ENCODE results near the gene ATP2B2.

ATP2B2 gene

DNA sequence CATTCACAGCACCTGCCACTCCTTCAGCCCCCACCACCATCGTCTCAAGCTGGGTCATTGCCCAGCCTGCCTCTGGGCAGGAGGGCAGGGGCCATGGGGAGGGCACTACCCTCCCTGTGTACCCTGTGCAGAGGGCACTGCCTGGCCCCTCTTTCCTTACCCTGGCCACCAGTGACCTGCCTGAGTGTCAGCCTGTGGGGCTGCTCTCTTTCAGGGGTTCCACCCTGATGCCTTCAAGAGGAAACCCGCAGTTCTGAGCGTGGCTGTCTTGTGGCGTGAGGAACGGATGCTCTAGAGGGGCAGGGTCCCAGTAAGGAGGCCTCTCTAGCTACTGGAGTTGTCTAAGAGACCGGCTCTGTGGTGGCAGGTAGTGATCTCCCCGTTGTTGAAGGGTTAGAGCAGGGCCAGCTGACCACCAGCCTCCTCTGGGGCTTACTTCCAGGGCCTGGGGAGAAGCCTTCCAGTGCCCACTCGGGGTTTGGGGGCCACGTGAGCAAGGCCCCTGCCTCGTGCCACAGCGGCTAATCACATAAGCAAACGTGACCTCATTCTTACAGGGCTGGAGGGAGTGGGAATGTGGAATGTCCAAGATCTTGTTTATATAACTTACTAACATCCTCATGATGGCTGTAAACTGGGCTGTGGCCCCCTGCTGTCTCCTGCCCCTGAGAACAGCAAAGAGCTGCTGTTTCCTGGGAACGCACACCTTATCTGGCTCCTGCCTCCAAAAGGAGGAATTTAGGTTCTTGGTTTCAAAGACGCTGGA lies 153.1 kb downstream of the ATP2B2 start:
- in situ Hi-C loops (cut with HindIII; ENCODE audit: low sequenced_read_pairs), result no loop called here

GRCh38 chr3:10351013-10351735 lies 154.2 kb downstream of the ATP2B2 start:
- in situ Hi-C loops (cut with HindIII; ENCODE audit: low sequenced_read_pairs), result no loop called here

- in situ Hi-C loops (cut with HindIII; ENCODE audit: low sequenced_read_pairs), result no loop called here
Observed at GRCh38 chr3:10350324-10350985, 154.9 kb downstream of the ATP2B2 start.

DNA sequence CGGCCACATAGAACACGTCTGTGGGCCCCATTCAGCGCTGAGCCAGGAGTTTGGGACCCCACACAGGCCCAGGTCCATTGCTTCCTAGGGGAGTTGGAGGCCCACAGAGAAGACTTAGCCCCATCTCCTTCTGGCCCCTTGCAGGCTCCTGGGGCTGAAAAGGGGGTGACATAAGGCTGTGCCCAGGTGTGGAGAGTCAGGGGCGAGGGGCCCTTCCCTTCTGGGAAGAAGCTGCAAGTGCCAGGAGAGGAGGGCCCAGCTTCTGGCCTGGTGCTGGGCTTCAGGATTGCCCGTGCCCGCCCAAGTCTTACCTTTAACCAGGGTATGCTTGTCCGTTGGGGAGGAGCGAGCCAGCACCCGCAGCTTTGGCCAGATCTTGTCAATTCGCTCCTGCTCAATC lies 155.6 kb downstream of the ATP2B2 start:
- in situ Hi-C loops (cut with HindIII; ENCODE audit: low sequenced_read_pairs), result no loop called here

DNA sequence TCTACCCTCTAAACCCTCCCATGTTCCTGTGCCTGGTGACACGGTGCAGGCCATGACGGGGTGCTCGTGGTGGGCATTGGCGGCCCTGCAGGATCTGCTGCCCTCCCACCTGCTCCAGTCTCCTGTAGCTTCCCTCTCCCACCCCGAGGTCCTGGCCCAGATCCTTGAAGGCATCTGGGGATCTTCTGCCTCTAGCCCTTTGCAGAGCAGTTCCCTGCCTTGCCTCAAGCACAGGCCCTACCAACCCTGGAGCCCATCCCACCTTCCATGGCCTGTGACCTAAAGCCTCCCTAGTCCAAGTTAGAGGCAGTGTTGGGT lies 157.0 kb downstream of the ATP2B2 start:
- in situ Hi-C loops (cut with HindIII; ENCODE audit: low sequenced_read_pairs), result no loop called here

DNA sequence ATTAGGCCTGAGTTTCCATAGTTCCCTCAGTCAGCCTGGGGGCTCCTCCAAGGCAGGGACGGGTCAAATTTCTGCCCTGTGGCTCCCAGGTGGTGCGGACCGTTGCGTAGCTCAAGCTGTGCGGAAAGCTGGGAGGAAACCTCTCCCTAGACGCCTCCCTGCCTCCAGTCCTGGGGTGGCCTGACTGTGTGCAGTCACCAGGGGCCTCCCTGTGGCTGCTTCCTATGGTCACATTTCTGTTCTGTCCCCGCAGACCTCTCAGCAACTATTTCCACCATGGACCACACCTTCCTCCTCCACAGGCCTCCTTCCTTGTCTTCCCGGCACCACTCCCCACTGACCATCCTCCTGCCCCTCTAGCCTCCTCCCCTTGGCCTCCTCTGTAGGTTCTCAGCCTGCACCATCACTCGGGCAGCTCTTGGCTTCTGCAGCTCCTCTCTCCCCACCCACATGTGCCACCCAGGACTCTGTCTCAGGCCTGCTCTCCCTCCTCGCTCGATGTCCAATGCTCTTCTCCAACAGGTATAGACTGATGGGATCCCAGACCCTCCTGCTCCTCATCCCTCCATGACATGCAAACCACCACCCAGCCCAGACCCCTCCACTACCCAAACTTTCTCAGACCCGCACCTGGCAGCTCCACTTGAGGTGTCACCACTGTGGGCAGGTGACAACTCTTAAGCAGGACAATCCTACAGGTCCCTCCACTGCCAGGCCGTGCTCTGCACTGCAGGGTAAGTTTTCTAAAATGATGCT lies 157.6 kb downstream of the ATP2B2 start:
- in situ Hi-C loops (cut with HindIII; ENCODE audit: low sequenced_read_pairs), result no loop called here

DNA sequence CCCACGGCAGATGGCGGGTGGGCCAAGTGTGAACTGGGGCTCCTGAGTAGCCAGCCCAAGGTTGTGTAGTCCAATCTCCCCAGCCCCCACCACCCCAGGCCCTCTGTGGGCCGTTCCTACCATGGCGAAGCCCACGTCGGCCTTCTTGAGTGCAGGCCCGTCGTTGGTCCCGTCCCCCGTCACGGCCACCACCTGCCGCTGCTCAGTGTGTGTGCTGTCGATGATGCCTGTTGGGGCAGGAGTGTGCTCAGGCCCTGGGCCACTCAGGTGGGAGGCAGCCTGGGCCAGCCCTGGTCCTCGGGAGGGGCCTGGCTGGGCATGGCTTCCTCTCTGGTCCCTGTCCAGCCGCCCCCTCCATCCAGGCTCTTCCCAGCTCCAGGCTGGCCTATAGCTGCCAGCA lies 159.5 kb downstream of the ATP2B2 start:
- in situ Hi-C loops (cut with HindIII; ENCODE audit: low sequenced_read_pairs), result no loop called here

DNA sequence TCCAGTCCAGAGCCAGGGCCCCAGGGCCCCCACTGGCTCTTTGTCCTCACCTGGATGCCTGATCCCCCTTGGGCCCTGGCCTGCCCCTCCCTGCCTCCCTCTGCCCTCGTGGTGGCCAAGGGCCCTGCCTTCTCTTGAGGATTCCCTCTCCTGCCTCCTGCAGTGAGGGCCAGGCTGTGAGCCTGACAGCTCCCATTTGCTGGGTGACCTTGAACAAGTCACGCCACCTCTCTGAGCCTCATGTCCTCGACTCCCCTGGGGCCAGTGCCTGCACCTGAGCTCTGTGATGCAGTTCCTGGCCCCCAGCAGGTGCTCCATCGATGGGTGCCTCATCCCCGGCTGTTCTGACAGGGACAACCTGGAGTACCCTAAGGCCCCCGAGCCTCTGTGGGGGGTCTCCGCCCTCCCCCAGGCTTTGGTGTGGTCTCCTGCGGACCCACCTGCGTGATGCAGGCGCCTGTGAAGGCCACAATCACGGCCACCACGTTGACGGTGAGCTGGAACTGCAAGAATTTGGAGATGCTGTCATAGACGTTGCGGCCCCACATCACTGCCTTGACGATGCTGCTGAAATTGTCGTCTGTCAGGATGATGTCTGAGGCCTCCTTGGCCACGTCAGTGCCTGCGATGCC lies 160.3 kb downstream of the ATP2B2 start:
- in situ Hi-C loops (cut with HindIII; ENCODE audit: low sequenced_read_pairs), result no loop called here

GRCh38 chr3:10344147-10344943 lies 161.0 kb downstream of the ATP2B2 start:
- in situ Hi-C loops (cut with HindIII; ENCODE audit: low sequenced_read_pairs), result no loop called here

GRCh38 chr3:10343526-10343925 lies 161.9 kb downstream of the ATP2B2 start:
- in situ Hi-C loops (cut with HindIII; ENCODE audit: low sequenced_read_pairs), result no loop called here

- in situ Hi-C loops (cut with HindIII; ENCODE audit: low sequenced_read_pairs), result no loop called here
Observed at GRCh38 chr3:10342781-10343180, 162.6 kb downstream of the ATP2B2 start.

DNA sequence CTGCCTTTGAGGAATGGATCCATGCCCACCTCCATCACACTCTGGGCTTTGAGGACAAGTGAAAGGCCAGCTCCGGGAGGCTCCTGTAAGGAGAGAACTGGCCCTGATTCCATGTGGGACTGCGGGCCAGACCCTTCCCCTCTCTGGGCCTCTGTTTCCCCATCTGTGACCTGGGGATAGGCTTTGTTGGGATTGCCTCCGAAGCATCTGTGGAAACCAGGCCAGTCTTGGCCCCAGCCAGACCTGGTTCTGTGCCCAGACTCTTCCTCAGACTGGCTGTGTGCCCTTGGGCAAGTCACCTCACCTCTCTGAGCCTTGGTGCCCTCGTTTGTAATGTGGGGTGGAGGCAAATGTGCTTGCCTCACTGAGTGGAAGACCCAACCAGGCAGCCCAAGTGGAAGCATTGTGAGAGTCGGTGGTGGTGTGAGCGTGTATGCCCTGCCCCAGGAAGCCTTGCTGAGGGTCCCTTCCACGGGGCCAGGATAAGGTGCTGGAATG lies 163.4 kb downstream of the ATP2B2 start:
- in situ Hi-C loops (cut with HindIII; ENCODE audit: low sequenced_read_pairs), result no loop called here

DNA sequence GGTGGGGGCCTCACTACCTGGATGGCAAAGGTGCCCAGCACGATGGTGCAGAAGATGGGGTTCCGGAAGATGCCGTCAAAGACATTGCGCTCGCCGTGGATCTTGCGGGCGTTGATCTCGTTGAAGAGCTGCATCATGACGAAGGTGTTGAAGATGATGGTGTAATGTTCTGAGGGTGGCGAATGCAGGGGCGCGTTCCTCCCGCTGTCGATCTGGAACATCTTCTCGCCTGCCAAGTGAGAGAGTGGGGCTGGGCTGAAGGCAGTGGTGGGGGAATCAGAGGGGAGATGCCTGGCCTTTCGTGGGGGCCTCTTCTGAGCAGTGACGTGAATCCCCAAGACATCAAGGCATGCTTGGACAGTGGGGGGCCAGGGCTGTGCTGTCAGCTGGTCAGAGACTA lies 164.9 kb downstream of the ATP2B2 start:
- in situ Hi-C loops (cut with HindIII; ENCODE audit: low sequenced_read_pairs), result no loop called here

GRCh38 chr3:10340046-10340445 lies 165.3 kb downstream of the ATP2B2 start:
- in situ Hi-C loops (cut with HindIII; ENCODE audit: low sequenced_read_pairs), result no loop called here

DNA sequence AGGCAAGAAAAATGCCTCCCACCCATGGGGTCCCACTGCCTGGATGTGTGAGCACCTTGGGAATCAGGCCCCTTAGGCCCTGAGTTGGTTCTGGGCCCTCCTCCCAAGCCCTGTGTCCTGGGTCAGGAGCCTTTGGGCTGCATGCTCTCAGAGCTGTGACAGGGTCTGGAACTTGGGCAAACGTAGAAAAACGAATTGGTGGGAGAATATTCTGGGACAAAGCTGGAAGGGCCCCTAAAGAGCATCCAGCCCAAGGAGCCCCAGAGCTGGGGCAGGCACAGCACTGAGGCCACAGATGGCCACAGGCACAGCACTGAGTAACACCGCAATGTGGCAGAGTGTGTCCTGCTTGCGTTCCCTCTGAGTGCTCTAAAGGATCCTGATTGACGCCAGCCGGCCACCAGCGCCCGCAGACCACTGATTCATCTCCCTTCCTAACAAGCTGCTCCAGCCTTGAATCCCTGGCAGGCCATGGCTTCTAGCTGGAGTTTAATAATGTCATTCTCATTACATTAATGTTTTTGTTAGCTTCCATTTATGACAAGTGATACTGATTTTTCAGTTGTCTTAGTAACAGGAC lies 165.9 kb downstream of the ATP2B2 start:
- in situ Hi-C loops (cut with HindIII; ENCODE audit: low sequenced_read_pairs), result no loop called here

DNA sequence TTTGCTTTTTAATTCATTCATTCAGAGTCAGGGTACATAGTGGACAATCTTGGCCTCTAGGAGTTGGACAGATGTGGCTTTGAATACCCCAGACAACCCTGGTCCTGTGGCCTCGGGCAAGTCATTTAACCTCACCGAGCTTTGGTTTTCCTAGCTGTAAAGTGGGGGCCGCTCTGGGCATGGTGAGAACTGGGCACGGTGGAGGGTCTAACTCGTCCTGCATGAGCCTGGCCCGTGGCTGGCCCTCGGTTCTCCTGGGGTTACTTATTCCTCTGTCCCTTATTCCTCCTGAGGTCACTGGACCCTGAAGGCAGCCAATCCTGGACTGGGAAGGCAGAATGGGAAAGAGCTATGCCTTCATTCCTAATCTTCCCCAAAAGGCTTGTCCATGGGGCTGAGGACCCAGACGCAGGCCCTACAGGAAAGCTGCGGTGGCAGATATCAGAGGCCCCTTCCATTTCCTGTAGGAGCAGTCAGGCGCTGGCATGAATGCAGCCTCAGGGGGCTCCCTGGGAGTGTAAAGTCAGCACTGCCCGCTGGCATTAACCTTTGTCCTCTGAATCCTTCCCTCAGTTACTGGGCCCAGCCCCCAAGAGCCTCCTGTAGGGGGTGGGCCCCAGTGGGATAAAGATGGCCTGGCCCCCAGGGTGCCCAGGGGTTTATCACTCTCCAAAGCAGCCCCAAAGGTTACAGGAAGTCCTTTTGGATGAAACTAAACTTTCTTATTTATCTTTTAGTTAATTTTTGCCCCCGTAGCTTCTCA lies 166.6 kb downstream of the ATP2B2 start:
- in situ Hi-C loops (cut with HindIII; ENCODE audit: low sequenced_read_pairs), result no loop called here

DNA sequence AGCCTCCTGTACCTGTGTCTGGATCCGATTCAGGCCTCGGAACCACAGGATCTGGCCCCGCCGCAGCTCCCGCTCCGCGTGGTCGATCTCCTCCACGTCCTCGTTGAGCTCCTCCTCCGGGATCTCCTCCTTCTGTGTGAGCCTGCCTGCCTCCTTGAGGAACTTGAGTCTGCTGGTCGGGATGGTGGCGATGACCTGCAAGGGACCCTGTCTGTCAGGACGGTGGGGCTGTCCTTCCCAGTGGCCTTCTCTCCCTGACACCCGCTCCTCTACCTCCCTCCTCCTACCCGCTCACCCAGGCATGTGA lies 167.3 kb downstream of the ATP2B2 start:
- in situ Hi-C loops (cut with HindIII; ENCODE audit: low sequenced_read_pairs), result no loop called here

GRCh38 chr3:10337323-10338163 lies 167.8 kb downstream of the ATP2B2 start:
- in situ Hi-C loops (cut with HindIII; ENCODE audit: low sequenced_read_pairs), result no loop called here
